Hindlimb muscle (tissue), 1 donor: ENCODE measurements around the gene BSG. TPM values are rescaled to one million over a fixed set of nuclear protein-coding genes. Genes with fewer than 3 reads are reported as not detected.
"Not testable (repeated sequence)": the region's sequence is repeated elsewhere in the genome, so short reads cannot be mapped to it uniquely, and the experiment has no call there.

Experiments used
- DNase-seq: peaks from one replicate; pipeline ENCODE4 v3.0.0-alpha.2; 2013
- polyA plus RNA-seq: library from polyadenylated mRNA; unstranded; fragments of 120-200 nt; gene quantifications from one replicate; pipeline ENCODE4 v1.2.1, GENCODE V29; 2013; ENCODE audit not compliant: insufficient read length

The BSG gene
- polyA plus RNA-seq, 1 donor = 227 TPM

DNA sequence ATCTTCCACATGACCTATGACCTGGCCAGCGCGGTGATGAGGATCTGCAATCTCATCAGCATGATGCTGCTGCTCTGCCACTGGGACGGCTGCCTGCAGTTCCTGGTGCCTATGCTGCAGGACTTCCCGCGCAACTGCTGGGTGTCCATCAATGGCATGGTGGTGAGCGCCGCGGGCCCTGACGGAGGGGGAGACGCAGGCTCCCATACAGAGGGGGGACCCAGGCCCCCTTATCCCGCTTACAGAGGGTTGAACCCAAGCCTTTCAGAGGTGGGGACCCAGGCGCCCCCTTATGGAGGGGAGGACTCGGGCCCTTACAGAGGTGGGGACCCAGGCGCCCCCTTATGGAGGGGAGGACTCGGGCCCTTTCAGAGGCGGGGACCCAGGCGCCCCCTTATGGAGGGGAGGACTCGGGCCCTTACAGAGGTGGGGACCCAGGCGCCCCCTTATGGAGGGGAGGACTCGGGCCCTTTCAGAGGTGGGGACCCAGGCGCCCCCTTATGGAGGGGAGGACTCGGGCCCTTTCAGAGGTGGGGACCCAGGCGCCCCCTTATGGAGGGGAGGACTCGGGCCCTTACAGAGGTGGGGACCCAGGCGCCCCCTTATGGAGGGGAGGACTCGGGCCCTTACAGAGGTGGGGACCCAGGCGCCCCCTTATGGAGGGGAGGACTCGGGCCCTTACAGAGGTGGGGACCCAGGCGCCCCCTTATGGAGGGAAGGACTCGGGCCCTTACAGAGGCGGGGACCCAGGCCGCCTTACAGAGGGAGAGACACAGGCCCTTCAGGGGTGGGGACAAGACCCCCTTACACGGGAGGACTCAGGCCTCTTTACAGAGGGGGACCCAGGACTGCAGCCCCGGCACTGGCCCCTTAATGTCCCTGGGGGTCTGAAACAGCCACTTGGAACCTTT is 32.9 kb downstream of the BSG start:
- not testable (repeated sequence) for DNase-seq

- no peak for DNase-seq
Observed at GRCh38 chr19:607301-608154, 35.1 kb downstream of the BSG start.

DNA sequence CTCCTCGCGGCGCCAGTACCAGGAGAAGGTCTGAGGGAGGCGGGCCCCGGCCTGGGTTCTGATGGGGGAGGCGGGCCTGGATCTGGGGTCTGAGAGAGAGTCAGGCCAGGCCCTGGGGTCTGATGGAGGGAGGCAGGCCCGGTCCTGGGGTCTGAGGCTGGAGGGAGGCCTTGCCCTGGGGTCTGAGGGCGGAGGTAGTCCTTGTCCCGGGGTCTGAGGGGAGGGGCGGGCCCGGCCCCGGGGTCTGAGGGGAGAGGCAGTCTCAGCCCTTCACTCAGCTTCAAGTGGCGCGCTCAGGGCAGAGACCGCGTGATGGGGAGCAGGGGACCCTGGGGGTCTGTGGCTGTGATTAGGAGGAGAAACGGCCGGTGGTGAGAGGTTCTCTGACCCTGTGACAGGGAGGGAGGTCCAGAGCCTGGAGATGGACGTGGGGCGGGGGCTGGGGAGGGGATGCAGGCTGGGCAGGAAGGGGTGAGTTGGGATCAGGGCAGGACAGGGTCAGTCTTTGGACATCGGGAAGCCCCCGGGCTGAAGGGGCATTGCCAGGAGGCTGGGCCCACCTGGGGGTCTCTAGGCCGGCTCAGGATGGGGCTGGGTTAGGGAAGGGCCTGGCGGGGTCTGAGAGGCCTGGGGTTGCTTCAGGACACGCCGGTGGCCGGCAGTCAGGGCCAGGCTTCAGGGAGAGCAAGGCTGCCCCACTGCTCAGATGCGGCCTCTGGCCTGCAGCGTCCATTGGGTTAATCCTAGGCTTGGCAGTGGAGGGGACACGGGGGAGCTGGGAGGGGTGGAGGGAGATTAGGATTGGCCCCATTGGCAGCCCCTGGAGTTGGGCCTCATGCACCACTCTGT is 36.0 kb downstream of the BSG start:
- DNase-seq = no peak

GRCh38 chr19:609004-609346 is 36.6 kb downstream of the BSG start:
- DNase-seq = no peak

GRCh38 chr19:610071-610800 is 37.8 kb downstream of the BSG start:
- DNase-seq = no peak

- peak; percentile 46 for DNase-seq
Observed at GRCh38 chr19:610801-611480, 38.5 kb downstream of the BSG start.

- DNase-seq = no peak
Observed at GRCh38 chr19:611481-611868, 39.1 kb downstream of the BSG start.

DNA sequence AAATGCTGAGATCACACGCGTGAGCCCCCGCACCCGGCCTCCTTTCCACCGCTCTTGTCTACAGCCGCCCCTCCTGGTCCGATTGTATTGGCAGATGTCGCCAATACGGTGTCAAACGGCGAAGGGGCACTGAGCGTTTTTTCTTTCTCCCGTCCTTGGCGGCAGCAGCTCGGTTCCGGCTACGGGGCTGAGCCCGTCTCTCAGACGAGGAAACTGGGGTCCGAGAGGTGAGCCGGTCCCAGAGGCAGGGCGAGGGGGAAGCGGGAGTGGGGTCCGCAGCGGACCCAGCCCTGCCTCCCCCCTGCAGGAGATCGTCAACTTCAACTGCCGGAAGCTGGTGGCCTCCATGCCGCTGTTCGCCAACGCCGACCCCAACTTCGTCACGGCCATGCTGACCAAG is 40.5 kb downstream of the BSG start:
- DNase-seq = no peak

GRCh38 chr19:613732-614567 is 41.6 kb downstream of the BSG start:
- DNase-seq = no peak

DNA sequence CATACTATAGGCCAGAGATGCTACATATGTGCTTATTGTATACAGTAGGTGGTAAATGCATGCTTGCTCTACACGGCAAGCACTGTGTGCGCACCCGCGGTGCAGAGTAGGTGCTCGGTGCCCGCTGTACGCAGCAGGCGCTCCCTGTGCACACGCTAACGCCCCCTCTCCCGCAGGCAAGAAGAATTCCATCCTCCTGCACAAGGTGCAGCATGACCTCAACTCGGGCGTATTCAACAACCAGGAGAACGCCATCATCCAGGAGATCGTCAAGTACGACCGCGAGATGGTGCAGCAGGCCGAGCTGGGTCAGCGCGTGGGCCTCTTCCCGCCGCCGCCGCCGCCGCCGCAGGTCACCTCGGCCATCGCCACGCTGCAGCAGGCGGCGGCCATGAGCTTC is 43.2 kb downstream of the BSG start:
- no peak for DNase-seq

GRCh38 chr19:616062-616700 is 43.8 kb downstream of the BSG start:
- DNase-seq = no peak

DNA sequence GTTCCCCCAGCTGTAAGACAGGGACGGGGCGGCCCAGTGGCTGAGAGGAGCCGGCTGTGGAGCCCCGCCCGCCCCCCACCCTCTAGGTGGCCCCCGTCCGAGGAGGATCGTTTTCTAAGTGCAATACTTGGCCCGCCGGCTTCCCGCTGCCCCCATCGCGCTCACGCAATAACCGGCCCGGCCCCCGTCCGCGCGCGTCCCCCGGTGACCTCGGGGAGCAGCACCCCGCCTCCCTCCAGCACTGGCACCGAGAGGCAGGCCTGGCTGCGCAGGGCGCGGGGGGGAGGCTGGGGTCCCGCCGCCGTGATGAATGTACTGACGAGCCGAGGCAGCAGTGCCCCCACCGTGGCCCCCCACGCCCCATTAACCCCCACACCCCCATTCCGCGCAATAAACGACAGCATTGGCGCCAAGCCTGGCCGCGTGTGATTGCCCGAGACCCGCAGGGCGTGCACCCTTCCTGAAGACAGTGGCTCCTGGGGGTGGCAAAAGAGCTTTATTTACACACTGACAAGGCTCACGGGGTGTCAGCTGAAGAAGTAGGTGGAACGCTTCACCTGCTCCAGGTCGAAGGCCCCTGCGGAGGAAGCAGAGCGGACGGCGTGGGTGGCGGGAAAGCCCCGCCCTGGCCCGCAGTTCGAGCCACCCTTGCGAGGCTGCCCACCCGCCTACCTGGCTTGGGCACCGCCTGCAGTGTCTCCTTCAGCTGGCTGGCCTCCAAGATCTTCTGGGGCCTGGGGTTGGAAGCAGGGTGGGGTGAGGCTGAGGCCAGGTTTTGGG is 44.5 kb downstream of the BSG start:
- no peak for DNase-seq

DNA sequence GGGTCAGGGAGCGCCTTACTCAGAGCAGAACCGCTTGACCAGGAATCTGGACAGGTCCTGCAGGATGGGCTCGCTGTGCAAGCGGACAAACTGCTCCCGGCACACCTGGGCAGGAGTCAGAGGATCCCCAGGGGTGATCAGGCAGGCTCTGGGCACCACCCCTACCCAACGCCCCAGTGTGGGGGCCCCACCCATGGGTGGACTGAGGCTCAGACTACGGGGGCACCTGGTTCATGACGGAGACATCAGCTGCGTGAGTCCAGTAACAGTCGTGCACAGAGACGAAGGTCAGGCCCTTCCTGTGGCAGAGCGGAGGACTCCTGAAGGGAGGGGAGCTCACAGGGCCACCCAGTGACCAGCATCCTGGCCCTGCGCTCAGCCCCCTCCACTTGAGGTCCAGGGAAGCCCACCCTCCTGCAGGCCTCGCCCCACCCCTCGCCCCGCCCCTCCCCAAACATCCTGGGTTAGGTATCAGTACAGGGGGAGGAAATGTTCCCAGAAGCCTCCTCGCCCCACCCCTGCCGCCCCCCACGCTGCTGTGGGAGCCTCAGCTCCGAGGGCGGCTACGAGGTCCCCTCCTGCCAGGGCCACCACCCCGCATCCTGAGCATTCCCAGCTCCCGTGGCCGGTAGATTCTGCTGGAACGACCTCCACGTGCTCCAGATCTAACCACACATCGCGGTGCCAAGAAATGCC is 45.3 kb downstream of the BSG start:
- no peak for DNase-seq

DNA sequence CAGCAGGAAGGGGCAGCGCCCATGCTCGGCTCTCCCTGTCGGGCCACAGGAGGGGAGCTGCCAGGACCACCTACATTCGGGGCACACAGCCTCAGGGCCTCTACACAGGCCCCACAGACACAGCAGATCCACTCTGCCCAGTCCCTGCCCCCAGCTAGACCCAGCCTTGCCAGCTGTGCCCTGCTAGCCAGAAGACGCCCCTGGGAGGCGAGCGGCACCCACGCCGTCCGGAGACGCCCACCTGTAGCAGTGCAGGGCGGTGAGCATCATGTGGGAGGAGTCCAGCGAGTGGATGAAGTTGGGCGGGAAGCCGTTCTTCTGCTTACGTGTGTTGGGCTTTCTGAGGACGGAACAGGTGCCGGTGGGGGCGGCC is 45.8 kb downstream of the BSG start:
- no peak for DNase-seq

- DNase-seq = no peak
Observed at GRCh38 chr19:618674-619285, 46.4 kb downstream of the BSG start.

DNA sequence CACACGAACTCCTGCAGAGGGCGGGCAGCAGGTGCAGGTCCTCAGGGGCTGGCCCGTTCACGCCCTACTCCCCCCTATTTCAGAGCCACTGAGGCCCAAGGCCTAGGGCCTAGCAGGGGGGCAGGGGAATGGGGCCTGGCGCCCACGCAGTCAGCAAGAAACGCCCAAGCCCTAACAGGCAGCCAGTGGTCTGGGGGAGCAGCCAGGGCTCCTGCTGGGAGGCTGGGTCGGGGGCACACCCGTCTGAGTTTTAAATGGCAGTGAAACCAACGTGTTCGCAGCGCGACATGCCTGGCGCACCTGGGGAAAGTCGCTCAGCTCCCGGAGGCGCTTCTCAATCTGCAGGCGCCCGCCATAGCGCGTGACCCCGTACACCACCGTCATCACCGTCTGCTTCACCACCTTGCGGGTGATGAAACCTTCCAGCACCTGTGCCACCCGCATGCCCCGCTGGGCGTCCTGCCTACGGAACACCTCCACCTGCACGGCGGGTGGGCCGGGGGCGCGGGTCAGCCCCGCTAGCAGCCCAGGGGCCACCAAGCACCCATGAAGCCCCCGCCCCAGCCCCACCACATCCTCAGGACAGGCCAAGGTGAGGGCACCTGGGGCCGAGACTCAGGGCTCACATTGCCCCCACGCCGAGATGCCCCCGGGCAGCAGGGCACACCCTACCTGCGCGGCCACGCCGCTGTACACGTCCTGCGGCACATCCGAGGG is 47.0 kb downstream of the BSG start:
- DNase-seq = no peak

- no peak for DNase-seq
Observed at GRCh38 chr19:620166-620862, 47.9 kb downstream of the BSG start.
